Measurements from ENCODE around the gene DENND6A.

- no peak for TF ChIP-seq REST (tag by site-specific recombination; IDR thresholded peaks at IDR 0.05)
- no peak for TF ChIP-seq HOXA7 (CRISPR knock-in tag; IDR thresholded peaks at IDR 0.05; ENCODE audit: borderline replicate concordance)
These were observed 64.9 kb downstream of the DENND6A start for GRCh38 chr3:57627976-57628375.
